ENCODE measurements around the gene IL1RL1.

IL1RL1 gene

DNA sequence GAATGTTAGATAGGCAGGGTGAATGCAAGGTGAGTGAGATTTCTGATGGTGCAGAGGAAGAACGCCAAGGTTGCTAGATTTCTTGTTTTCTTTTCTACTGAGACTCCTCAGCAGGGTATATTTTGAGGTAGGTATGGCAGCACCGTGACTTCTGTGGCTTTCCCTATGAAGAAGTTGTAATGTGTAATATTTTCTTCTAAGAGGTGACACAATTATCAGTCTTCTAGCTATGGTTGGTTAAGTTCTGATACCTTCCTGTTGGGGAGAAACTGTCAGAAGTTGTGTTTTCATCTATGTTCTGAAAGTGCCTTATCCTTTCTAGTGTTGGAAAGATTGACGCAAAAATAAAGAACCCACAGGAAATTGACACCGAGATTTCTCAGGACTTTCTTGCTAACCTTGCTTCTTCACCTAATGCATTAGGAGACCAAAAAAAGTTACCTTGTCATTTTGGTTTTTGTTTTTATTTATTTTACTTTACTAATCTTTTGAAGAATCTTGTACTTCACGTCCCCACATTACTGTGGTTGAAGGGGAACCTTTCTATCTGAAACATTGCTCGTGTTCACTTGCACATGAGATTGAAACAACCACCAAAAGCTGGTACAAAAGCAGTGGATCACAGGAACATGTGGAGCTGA lies 56.1 kb downstream of the IL1RL1 start:
- Histone ChIP-seq H4K20me1 (ENCODE audit: control insufficient read depth, insufficient read depth, low read depth, low read length) (no peaks in the 10 kb centered on the region), H3K4me3 (ENCODE audit: low read length) (no peak overlapping the region), H3K36me3 (ENCODE audit: control insufficient read depth, low read length) (no peaks in the 10 kb centered on the region), H3K27ac (ENCODE audit: low read depth, low read length) (no peak overlapping the region), H3K4me1 (ENCODE audit: control insufficient read depth, low read length) (no peaks in the 10 kb centered on the region), H3K9me3 (ENCODE audit: control insufficient read depth, insufficient read depth, low read length) (peaks cover 18% of the 10 kb centered on the region), H3K27me3 (ENCODE audit: control insufficient read depth, low read length) (no peaks in the 10 kb centered on the region), H3F3A (ENCODE audit: control insufficient read depth, insufficient read depth) (no peaks in the 10 kb centered on the region), H3K4me2 (ENCODE audit: low read length) (no peak overlapping the region), H3K79me2 (ENCODE audit: control insufficient read depth, low read length) (no peaks in the 10 kb centered on the region), H3K9me2 (replicated peaks; ENCODE audit: control insufficient read depth, low read length) (no peaks in the 10 kb centered on the region)
- TF ChIP-seq EZH2phosphoT487 (IDR thresholded peaks at IDR 0.05; ENCODE audit: borderline replicate concordance, low read length) = no peak
- TF ChIP-seq, protein P1, sequence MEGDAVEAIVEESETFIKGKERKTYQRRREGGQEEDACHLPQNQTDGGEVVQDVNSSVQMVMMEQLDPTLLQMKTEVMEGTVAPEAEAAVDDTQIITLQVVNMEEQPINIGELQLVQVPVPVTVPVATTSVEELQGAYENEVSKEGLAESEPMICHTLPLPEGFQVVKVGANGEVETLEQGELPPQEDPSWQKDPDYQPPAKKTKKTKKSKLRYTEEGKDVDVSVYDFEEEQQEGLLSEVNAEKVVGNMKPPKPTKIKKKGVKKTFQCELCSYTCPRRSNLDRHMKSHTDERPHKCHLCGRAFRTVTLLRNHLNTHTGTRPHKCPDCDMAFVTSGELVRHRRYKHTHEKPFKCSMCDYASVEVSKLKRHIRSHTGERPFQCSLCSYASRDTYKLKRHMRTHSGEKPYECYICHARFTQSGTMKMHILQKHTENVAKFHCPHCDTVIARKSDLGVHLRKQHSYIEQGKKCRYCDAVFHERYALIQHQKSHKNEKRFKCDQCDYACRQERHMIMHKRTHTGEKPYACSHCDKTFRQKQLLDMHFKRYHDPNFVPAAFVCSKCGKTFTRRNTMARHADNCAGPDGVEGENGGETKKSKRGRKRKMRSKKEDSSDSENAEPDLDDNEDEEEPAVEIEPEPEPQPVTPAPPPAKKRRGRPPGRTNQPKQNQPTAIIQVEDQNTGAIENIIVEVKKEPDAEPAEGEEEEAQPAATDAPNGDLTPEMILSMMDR (IDR thresholded peaks at IDR 0.05; ENCODE audit: low read depth, low read length, poor library complexity, severe bottlenecking) = no peak

DNA sequence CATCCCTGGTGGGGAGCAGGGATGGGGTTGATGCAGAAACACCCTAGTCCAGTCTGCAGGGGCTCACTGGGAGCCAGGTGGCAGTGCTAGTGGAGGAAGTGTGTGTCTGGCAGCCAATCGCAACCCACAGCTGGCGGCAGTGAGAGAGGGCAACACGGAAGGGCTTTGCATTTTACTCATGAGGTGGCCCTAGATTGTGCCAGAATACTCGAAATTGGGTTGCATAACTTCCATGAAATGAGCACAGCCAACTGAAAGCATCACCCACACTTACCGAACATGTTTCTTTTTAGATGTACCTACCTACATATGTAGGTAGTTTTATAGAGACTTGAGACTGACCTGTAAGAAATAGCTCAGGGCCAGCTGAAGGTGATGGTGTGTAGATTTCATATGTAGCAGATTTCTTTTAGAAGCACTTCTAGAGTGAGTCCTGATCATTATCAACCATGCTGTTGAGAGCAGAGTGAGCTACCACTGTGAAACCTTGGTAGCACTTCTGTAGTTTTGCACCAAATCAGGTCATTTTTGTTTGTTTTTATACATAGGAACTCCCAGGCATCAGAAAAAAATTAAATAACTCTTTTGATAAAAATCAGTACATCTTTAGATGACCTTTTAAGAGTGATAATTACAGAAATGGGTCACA lies 57.2 kb downstream of the IL1RL1 start:
- no peaks in the 10 kb centered on the region for H4K20me1 ChIP-seq (ENCODE audit: control insufficient read depth, insufficient read depth, low read depth, low read length)
- H3K27me3 ChIP-seq (ENCODE audit: control insufficient read depth, low read length) = no peaks in the 10 kb centered on the region
- no peaks in the 10 kb centered on the region for H3K79me2 ChIP-seq (ENCODE audit: control insufficient read depth, low read length)
- TF ChIP-seq EZH2phosphoT487 (IDR thresholded peaks at IDR 0.05; ENCODE audit: borderline replicate concordance, low read length) = no peak
- TF ChIP-seq, protein P1 (IDR thresholded peaks at IDR 0.05; ENCODE audit: low read depth, low read length, poor library complexity, severe bottlenecking) = no peak
- no peak overlapping the region for H3K27ac ChIP-seq (ENCODE audit: low read depth, low read length)
- no peak overlapping the region for H3K4me2 ChIP-seq (ENCODE audit: low read length)
- H3K4me3 ChIP-seq (ENCODE audit: low read length) = no peak overlapping the region
- no peaks in the 10 kb centered on the region for H3K9me2 ChIP-seq (replicated peaks; ENCODE audit: control insufficient read depth, low read length)
- H3F3A ChIP-seq (ENCODE audit: control insufficient read depth, insufficient read depth) = no peaks in the 10 kb centered on the region
- no peaks in the 10 kb centered on the region for H3K4me1 ChIP-seq (ENCODE audit: control insufficient read depth, low read length)
- H3K36me3 ChIP-seq (ENCODE audit: control insufficient read depth, low read length) = no peaks in the 10 kb centered on the region
- H3K9me3 ChIP-seq (ENCODE audit: control insufficient read depth, insufficient read depth, low read length) = peaks cover 18% of the 10 kb centered on the region

DNA sequence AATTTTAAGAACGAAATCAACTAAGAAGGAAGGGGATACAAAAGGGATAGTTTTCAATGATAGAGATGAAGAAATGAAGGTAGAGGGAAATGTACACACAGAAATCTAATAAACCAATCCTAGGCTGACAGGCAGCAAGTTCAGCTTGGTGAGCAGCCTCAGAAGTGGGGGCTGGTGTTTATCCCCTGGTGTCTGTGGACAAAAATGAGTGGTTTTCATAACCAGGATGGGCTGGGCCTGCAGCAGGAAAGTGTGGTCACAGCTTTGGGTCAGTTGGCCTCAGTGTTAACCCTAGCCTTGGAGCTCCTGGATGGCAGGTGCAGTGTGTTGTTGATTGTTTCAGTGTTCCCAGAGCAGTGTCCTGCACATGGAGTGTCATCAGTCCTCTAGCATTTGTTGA lies 58.5 kb downstream of the IL1RL1 start:
- H3F3A ChIP-seq (ENCODE audit: control insufficient read depth, insufficient read depth) = no peaks in the 10 kb centered on the region
- H3K4me3 ChIP-seq (ENCODE audit: low read length) = no peak overlapping the region
- no peaks in the 10 kb centered on the region for H3K36me3 ChIP-seq (ENCODE audit: control insufficient read depth, low read length)
- no peaks in the 10 kb centered on the region for H3K79me2 ChIP-seq (ENCODE audit: control insufficient read depth, low read length)
- H3K27ac ChIP-seq (ENCODE audit: low read depth, low read length) = no peak overlapping the region
- H3K4me1 ChIP-seq (ENCODE audit: control insufficient read depth, low read length) = no peaks in the 10 kb centered on the region
- no peaks in the 10 kb centered on the region for H3K27me3 ChIP-seq (ENCODE audit: control insufficient read depth, low read length)
- H4K20me1 ChIP-seq (ENCODE audit: control insufficient read depth, insufficient read depth, low read depth, low read length) = no peaks in the 10 kb centered on the region
- H3K9me3 ChIP-seq (ENCODE audit: control insufficient read depth, insufficient read depth, low read length) = peaks cover 18% of the 10 kb centered on the region
- no peak for TF ChIP-seq EZH2phosphoT487 (IDR thresholded peaks at IDR 0.05; ENCODE audit: borderline replicate concordance, low read length)
- TF ChIP-seq, protein P1 (IDR thresholded peaks at IDR 0.05; ENCODE audit: low read depth, low read length, poor library complexity, severe bottlenecking) = no peak
- no peaks in the 10 kb centered on the region for H3K9me2 ChIP-seq (replicated peaks; ENCODE audit: control insufficient read depth, low read length)
- H3K4me2 ChIP-seq (ENCODE audit: low read length) = no peak overlapping the region
